HUES6 (cell line): Measurements from ENCODE around the gene EIF4G1.

Experiments used
- H3K27ac ChIP-seq: 2 replicates; pipeline ENCODE4 v1.7.0; 2013; ENCODE audit warnings: low read depth, mild to moderate bottlenecking, low read length, inconsistent platforms
- H3K27me3 ChIP-seq: 2 replicates; pipeline ENCODE4 v1.6.1; 2013; ENCODE audit warnings: low read length; ENCODE audit not compliant: control insufficient read depth, insufficient read depth
- H3K36me3 ChIP-seq: 2 replicates; pipeline ENCODE4 v1.6.1; 2013; ENCODE audit warnings: low read length; ENCODE audit not compliant: control insufficient read depth, insufficient read depth
- H3K4me1 ChIP-seq: 2 replicates; pipeline ENCODE4 v1.6.1; 2013; ENCODE audit warnings: low read length; ENCODE audit not compliant: control insufficient read depth, insufficient read depth
- H3K4me3 ChIP-seq: 2 replicates; pipeline ENCODE4 v1.5.1; 2013; ENCODE audit warnings: low read depth, low read length
- H3K9ac ChIP-seq: one replicate; pipeline ENCODE4 v1.6.1; 2013; ENCODE audit warnings: mild to moderate bottlenecking, low read length
- H3K9me3 ChIP-seq: 2 replicates; pipeline ENCODE4 v1.6.1; 2013; ENCODE audit warnings: low read depth, low read length; ENCODE audit not compliant: control insufficient read depth, insufficient read depth

The EIF4G1 gene

GRCh38 chr3:184322731-184323487, 8.5 kb downstream of the EIF4G1 start:
- H3K27ac ChIP-seq: no peak overlapping the region
- no peaks in the 10 kb centered on the region for H3K27me3 ChIP-seq
- H3K4me1 ChIP-seq: no peaks in the 10 kb centered on the region
- H3K9me3 ChIP-seq: no peaks in the 10 kb centered on the region
- no peak overlapping the region for H3K4me3 ChIP-seq
- H3K9ac ChIP-seq: no peak overlapping the region
- H3K36me3 ChIP-seq: peaks cover 96% of the 10 kb centered on the region

DNA sequence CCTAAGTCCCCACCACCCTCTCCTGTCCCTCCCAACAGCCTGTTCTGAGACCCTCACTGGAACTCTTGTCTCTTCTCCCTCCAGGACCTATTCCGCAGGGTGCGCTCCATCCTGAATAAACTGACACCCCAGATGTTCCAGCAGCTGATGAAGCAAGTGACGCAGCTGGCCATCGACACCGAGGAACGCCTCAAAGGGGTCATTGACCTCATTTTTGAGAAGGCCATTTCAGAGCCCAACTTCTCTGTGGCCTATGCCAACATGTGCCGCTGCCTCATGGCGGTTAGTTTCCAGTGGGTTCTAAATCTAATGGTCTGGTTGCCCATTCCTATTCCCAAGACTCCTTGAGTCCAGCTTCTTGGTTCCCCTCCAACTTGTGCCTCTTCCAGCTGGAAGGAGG, 9.3 kb downstream of the EIF4G1 start:
- no peak overlapping the region for H3K9ac ChIP-seq
- H3K9me3 ChIP-seq: no peaks in the 10 kb centered on the region
- no peaks in the 10 kb centered on the region for H3K27me3 ChIP-seq
- no peaks in the 10 kb centered on the region for H3K4me1 ChIP-seq
- peaks cover 99% of the 10 kb centered on the region for H3K36me3 ChIP-seq
- H3K4me3 ChIP-seq: no peak overlapping the region
- H3K27ac ChIP-seq: no peak overlapping the region

GRCh38 chr3:184325269-184325668, 10.9 kb downstream of the EIF4G1 start:
- Histone ChIP-seq H3K27me3 (no peaks in the 10 kb centered on the region), H3K36me3 (peaks cover 100% of the 10 kb centered on the region), H3K9me3 (no peaks in the 10 kb centered on the region), H3K27ac (no peak overlapping the region), H3K4me3 (no peak overlapping the region), H3K4me1 (no peaks in the 10 kb centered on the region), H3K9ac (no peak overlapping the region)

- Histone ChIP-seq H3K4me1 (no peaks in the 10 kb centered on the region), H3K27me3 (no peaks in the 10 kb centered on the region), H3K4me3 (no peak overlapping the region), H3K9me3 (no peaks in the 10 kb centered on the region), H3K36me3 (peaks cover 99% of the 10 kb centered on the region), H3K27ac (no peak overlapping the region), H3K9ac (no peak overlapping the region)
These were observed 11.4 kb downstream of the EIF4G1 start for GRCh38 chr3:184325715-184326369.

- H3K36me3 ChIP-seq: peaks cover 99% of the 10 kb centered on the region
- H3K27ac ChIP-seq: no peak overlapping the region
- no peak overlapping the region for H3K4me3 ChIP-seq
- no peak overlapping the region for H3K9ac ChIP-seq
- H3K4me1 ChIP-seq: no peaks in the 10 kb centered on the region
- no peaks in the 10 kb centered on the region for H3K27me3 ChIP-seq
- H3K9me3 ChIP-seq: no peaks in the 10 kb centered on the region
These were observed 12.8 kb downstream of the EIF4G1 start for GRCh38 chr3:184327171-184327570.

GRCh38 chr3:184328516-184328915, 14.1 kb downstream of the EIF4G1 start:
- peaks cover 99% of the 10 kb centered on the region for H3K36me3 ChIP-seq
- no peaks in the 10 kb centered on the region for H3K4me1 ChIP-seq
- no peak overlapping the region for H3K4me3 ChIP-seq
- no peaks in the 10 kb centered on the region for H3K9me3 ChIP-seq
- no peaks in the 10 kb centered on the region for H3K27me3 ChIP-seq
- H3K9ac ChIP-seq: no peak overlapping the region
- H3K27ac ChIP-seq: no peak overlapping the region

- no peak overlapping the region for H3K4me3 ChIP-seq
- no peak overlapping the region for H3K9ac ChIP-seq
- no peaks in the 10 kb centered on the region for H3K27me3 ChIP-seq
- H3K36me3 ChIP-seq: peaks cover 72% of the 10 kb centered on the region
- H3K27ac ChIP-seq: no peak overlapping the region
- no peaks in the 10 kb centered on the region for H3K9me3 ChIP-seq
- H3K4me1 ChIP-seq: peaks cover 10% of the 10 kb centered on the region
These were observed 18.1 kb downstream of the EIF4G1 start for GRCh38 chr3:184332370-184333090.

- Histone ChIP-seq H3K36me3 (peaks cover 66% of the 10 kb centered on the region), H3K4me3 (no peak overlapping the region), H3K27me3 (no peaks in the 10 kb centered on the region), H3K9me3 (no peaks in the 10 kb centered on the region), H3K27ac (no peak overlapping the region), H3K4me1 (peaks cover 11% of the 10 kb centered on the region), H3K9ac (no peak overlapping the region)
These were observed 18.8 kb downstream of the EIF4G1 start for GRCh38 chr3:184333190-184333589.

DNA sequence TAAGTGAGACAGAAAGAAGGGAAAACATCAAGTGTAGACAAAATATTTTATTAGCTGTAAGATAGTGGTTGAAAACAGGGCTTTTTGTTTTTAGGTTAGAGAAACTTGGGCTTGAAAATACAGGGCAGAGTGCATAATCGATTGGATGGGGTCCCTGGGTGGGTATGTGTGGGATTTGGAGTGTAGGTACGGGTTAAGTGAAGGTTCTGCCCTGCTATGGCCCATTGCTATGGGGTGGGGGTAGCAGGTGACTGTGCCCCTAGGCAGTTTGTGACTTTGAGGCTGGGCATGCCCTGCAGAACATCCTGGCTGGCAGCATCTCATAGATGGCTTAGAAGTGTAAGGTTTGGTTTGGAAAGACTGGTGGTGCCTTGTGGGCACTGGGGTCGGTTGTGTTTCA, 19.3 kb downstream of the EIF4G1 start:
- Histone ChIP-seq H3K4me1 (peaks cover 15% of the 10 kb centered on the region), H3K36me3 (peaks cover 60% of the 10 kb centered on the region), H3K9me3 (no peaks in the 10 kb centered on the region), H3K27me3 (no peaks in the 10 kb centered on the region), H3K27ac (no peak overlapping the region), H3K4me3 (no peak overlapping the region), H3K9ac (no peak overlapping the region)

GRCh38 chr3:184334470-184335158, 20.2 kb downstream of the EIF4G1 start:
- H3K4me3 ChIP-seq: no peak overlapping the region
- H3K27me3 ChIP-seq: no peaks in the 10 kb centered on the region
- H3K4me1 ChIP-seq: peaks cover 20% of the 10 kb centered on the region
- H3K27ac ChIP-seq: no peak overlapping the region
- no peaks in the 10 kb centered on the region for H3K9me3 ChIP-seq
- H3K9ac ChIP-seq: no peak overlapping the region
- H3K36me3 ChIP-seq: peaks cover 51% of the 10 kb centered on the region
